Hepatocyte (in vitro differentiated cells): ENCODE data around the gene MUC5B.

Experiments used
- EZH2 ChIP-seq: fragments of 200-600 bp; sonication (generic); IDR thresholded peaks from 2 replicates; pipeline ENCODE4 v1.6.1; 2016; ENCODE audit warnings: antibody characterized with exemption, mild to moderate bottlenecking, borderline replicate concordance
- EZH2phosphoT487 ChIP-seq: fragments of 200-600 bp; sonication (generic); IDR thresholded peaks from one replicate; pipeline ENCODE4 v1.6.1; 2018; ENCODE audit warnings: antibody characterized with exemption, mild to moderate bottlenecking, low read depth, moderate library complexity; ENCODE audit not compliant: unreplicated experiment, severe bottlenecking
- TF ChIP-seq, protein P1 (sequence below): fragments of 200-600 bp; sonication (generic); IDR thresholded peaks from 2 replicates; pipeline ENCODE4 v1.5.1; 2016; ENCODE audit warnings: antibody characterized with exemption, mild to moderate bottlenecking; ENCODE audit not compliant: poor library complexity

DNA sequence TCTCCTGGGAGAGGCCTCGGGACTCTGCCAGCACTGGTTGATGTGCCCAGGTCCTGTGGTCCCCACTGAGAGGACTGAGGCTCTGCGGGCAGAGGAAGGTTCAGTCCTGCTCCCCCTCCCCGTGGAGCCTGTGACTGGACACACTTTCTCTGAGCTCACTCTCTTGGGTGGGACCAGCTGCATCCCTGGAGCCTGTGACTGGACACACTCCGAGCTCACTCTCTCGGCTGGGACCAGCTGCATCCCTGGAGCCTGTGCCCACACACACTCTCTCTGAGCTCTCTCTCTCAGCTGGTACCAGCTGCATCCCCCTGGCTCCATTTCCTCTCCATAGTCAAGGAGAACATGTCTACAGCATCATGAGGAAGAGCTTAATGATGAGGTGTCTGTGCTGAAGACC is 47.1 kb downstream of the MUC5B start:
- TF ChIP-seq, protein P1, sequence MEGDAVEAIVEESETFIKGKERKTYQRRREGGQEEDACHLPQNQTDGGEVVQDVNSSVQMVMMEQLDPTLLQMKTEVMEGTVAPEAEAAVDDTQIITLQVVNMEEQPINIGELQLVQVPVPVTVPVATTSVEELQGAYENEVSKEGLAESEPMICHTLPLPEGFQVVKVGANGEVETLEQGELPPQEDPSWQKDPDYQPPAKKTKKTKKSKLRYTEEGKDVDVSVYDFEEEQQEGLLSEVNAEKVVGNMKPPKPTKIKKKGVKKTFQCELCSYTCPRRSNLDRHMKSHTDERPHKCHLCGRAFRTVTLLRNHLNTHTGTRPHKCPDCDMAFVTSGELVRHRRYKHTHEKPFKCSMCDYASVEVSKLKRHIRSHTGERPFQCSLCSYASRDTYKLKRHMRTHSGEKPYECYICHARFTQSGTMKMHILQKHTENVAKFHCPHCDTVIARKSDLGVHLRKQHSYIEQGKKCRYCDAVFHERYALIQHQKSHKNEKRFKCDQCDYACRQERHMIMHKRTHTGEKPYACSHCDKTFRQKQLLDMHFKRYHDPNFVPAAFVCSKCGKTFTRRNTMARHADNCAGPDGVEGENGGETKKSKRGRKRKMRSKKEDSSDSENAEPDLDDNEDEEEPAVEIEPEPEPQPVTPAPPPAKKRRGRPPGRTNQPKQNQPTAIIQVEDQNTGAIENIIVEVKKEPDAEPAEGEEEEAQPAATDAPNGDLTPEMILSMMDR = no peak
- TF ChIP-seq EZH2phosphoT487 (no peak), EZH2 (no peak)
